Thymus (tissue), 11 donors: ENCODE data around the gene LY6G5C. TPM values are rescaled to one million over a fixed set of nuclear protein-coding genes. Genes with fewer than 3 reads are reported as not detected.
"Not testable (repeated sequence)": the region's sequence is repeated elsewhere in the genome, so short reads cannot be mapped to it uniquely, and the experiment has no call there.

Source experiments
- DNase-seq, 9 donors: peaks; one replicate each; pipeline ENCODE4 v3.0.0-alpha.2; 2013; ENCODE audit warnings: low spot score in 9 of 9, low read depth in 6 of 9, missing footprints in 1 of 9
- H3K27ac ChIP-seq, 2 donors: one replicate each; pipeline ENCODE4 v1.5.1; 2013; ENCODE audit warnings: control low read depth in 1 of 2, low read depth in 1 of 2, low read length in 1 of 2, mild to moderate bottlenecking in 1 of 2, moderate library complexity in 1 of 2
- H3K27me3 ChIP-seq, 2 donors: one replicate each; pipeline ENCODE4 v1.5.1; 2013; ENCODE audit warnings: low read length in 1 of 2; ENCODE audit not compliant: control insufficient read depth in 2 of 2, insufficient read depth in 1 of 2
- H3K36me3 ChIP-seq, 2 donors: one replicate each; pipeline ENCODE4 v1.5.1; 2013; ENCODE audit warnings: low read length in 1 of 2, mild to moderate bottlenecking in 1 of 2, moderate library complexity in 1 of 2; ENCODE audit not compliant: control insufficient read depth in 2 of 2, insufficient read depth in 2 of 2
- H3K4me1 ChIP-seq, 2 donors: one replicate each; pipeline ENCODE4 v1.5.1; 2013; ENCODE audit warnings: low read length in 2 of 2; ENCODE audit not compliant: control insufficient read depth in 2 of 2, insufficient read depth in 2 of 2
- H3K4me3 ChIP-seq, 2 donors: one replicate each; pipeline ENCODE4 v1.5.1; 2013; ENCODE audit warnings: low read length in 2 of 2, control low read depth in 1 of 2, mild to moderate bottlenecking in 1 of 2
- H3K9me3 ChIP-seq, 2 donors: one replicate each; pipeline ENCODE4 v1.5.1; 2013; ENCODE audit warnings: low read length in 1 of 2, mild to moderate bottlenecking in 1 of 2; ENCODE audit not compliant: control insufficient read depth in 2 of 2, insufficient read depth in 1 of 2
- WGBS: extraction: QIAGEN DNeasy Blood & Tissue Kit; methylation state at CpG from one replicate; pipeline ENCODE4 v1.1.7; 2013; 5-methylcytosine and 5-hydroxymethylcytosine counted together
- polyA plus RNA-seq: library from polyadenylated mRNA; stranded (reverse); fragments of 200-250 nt; gene quantifications from one replicate; pipeline ENCODE4 v1.2.3, GENCODE V29; 2013
- total RNA-seq: library from RNA; stranded (reverse); fragments of 120-200 nt; gene quantifications from one replicate; pipeline ENCODE4 v1.2.4, GENCODE V29; 2013
- donor health status: healthy.

The LY6G5C gene
- total and polyA plus RNA-seq, 2 donors, result 0.90 to 9.1 TPM

GRCh38 chr6:31717499-31718222 is 36.8 kb upstream of the LY6G5C start:
- Histone ChIP-seq H3K36me3 (no peaks in the 10 kb centered on the region), H3K9me3 (no peaks in the 10 kb centered on the region), H3K27me3 (no peaks in the 10 kb centered on the region), H3K27ac (no peak overlapping the region), H3K4me1 (peaks cover 8 to 30% of the 10 kb centered on the region in 2 donors), H3K4me3 (no peak overlapping the region)
- DNase-seq, result no peak
- 97% methylated on average over 10 of the region's 10 CpGs for whole genome bisulfite sequencing

- WGBS, result 92% methylated on average over 16 of the region's 16 CpGs
- no peaks in the 10 kb centered on the region for H3K27me3 ChIP-seq
- no peaks in the 10 kb centered on the region for H3K36me3 ChIP-seq
- DNase-seq, result no peak
- H3K27ac ChIP-seq, result peak within 1 kb of the TSS in 1 of 2 donors; percentile 78
- peaks cover 8 to 46% of the 10 kb centered on the region in 2 donors for H3K4me1 ChIP-seq
- no peaks in the 10 kb centered on the region for H3K9me3 ChIP-seq
- no peak within 1 kb of the TSS for H3K4me3 ChIP-seq
Measured at GRCh38 chr6:31715022-31715958, 34.4 kb upstream of the LY6G5C start, which contains the start of gene LY6G6D. LY6G6D (plus strand) TSS chr6:31715348; CDS start chr6:31715356, 8 bp downstream.

GRCh38 chr6:31713991-31714684 is 33.3 kb upstream of the LY6G5C start:
- Histone ChIP-seq H3K9me3 (no peaks in the 10 kb centered on the region), H3K4me3 (no peak overlapping the region), H3K27ac (peak overlapping the region; percentile 50 to 78), H3K27me3 (no peaks in the 10 kb centered on the region), H3K4me1 (peaks cover 8 to 48% of the 10 kb centered on the region in 2 donors), H3K36me3 (no peaks in the 10 kb centered on the region)
- peak in 4 of 9 donors; percentile 34 to 77 (median 52) for DNase-seq
- 29% methylated on average over 5 of the region's 5 CpGs for WGBS

- 92% methylated on average over 4 of the region's 4 CpGs for WGBS
Measured at GRCh38 chr6:31713465-31713864, 32.6 kb upstream of the LY6G5C start.

GRCh38 chr6:31712296-31712695 is 31.4 kb upstream of the LY6G5C start:
- Histone ChIP-seq H3K4me3 (no peak overlapping the region), H3K4me1 (peaks cover 8 to 48% of the 10 kb centered on the region in 2 donors), H3K27me3 (no peaks in the 10 kb centered on the region), H3K27ac (no peak overlapping the region), H3K36me3 (no peaks in the 10 kb centered on the region), H3K9me3 (no peaks in the 10 kb centered on the region)
- DNase-seq, result peak in 1 of 9 donors; percentile 46
- WGBS, result 85% methylated on average over 8 of the region's 8 CpGs

More at GRCh38 chr6:31713465-31713864, 32.6 kb upstream of the LY6G5C start:
- Histone ChIP-seq H3K36me3 (no peaks in the 10 kb centered on the region), H3K27me3 (no peaks in the 10 kb centered on the region), H3K4me1 (peaks cover 8 to 48% of the 10 kb centered on the region in 2 donors), H3K4me3 (no peak overlapping the region), H3K27ac (peak overlapping the region; percentile 50 to 78), H3K9me3 (no peaks in the 10 kb centered on the region)
- DNase-seq, result no peak

GRCh38 chr6:31711233-31711632 is 30.4 kb upstream of the LY6G5C start:
- Histone ChIP-seq H3K4me1 (peaks cover 8 to 48% of the 10 kb centered on the region in 2 donors), H3K36me3 (no peaks in the 10 kb centered on the region), H3K27ac (no peak overlapping the region), H3K9me3 (no peaks in the 10 kb centered on the region), H3K4me3 (no peak overlapping the region), H3K27me3 (no peaks in the 10 kb centered on the region)
- 56% methylated on average over 8 of the region's 8 CpGs for WGBS
- DNase-seq, result no peak

- Histone ChIP-seq H3K9me3 (no peaks in the 10 kb centered on the region), H3K36me3 (no peaks in the 10 kb centered on the region), H3K27me3 (no peaks in the 10 kb centered on the region), H3K4me1 (peaks cover 8 to 47% of the 10 kb centered on the region in 2 donors), H3K27ac (no peak overlapping the region), H3K4me3 (no peak overlapping the region)
- DNase-seq, result no peak
- WGBS, result 71% methylated on average over 5 of the region's 5 CpGs
Measured at GRCh38 chr6:31710523-31711219, 29.8 kb upstream of the LY6G5C start.

- not testable (repeated sequence) for DNase-seq, H3K27me3 ChIP-seq
- 95% methylated on average over 11 of the region's 11 CpGs for WGBS
Measured at GRCh38 chr6:31709157-31709556, 28.3 kb upstream of the LY6G5C start.

More at GRCh38 chr6:31709157-31709556, 28.3 kb upstream of the LY6G5C start:
- H3K27ac ChIP-seq, H3K36me3 ChIP-seq, H3K9me3 ChIP-seq, H3K4me3 ChIP-seq: not testable (repeated sequence)
- peaks cover 6 to 33% of the 10 kb centered on the region in 2 donors for H3K4me1 ChIP-seq
